HEK293T (cell line): ENCODE measurements around the gene IGF2.

Experiments
- CTCF ChIA-PET: fragments of 350-600 bp; formaldehyde crosslinking; extraction: SDS; loops from one replicate; lab custom pipeline; 2021; ENCODE audit warnings: antibody characterized with exemption, inconsistent platforms; lab: Yijun Ruan, JAX
- POLR2A ChIA-PET: fragments of 350-600 bp; formaldehyde crosslinking; extraction: SDS; loops from one replicate; lab custom pipeline; 2020; ENCODE audit warnings: antibody characterized with exemption, inconsistent platforms; lab: Yijun Ruan, JAX
- DNase-seq: peaks from one replicate; pipeline ENCODE4 v3.0.0; 2012; ENCODE audit warnings: mixed read lengths; ENCODE audit errors: extremely low spot score
- ARNT ChIP-seq: fragments of 450-650 bp; IDR thresholded peaks from 2 replicates; pipeline ENCODE4 v1.6.1; 2017; ENCODE audit warnings: mild to moderate bottlenecking
- BHLHE40 ChIP-seq: fragments of 450-650 bp; IDR thresholded peaks from 2 replicates; pipeline ENCODE4 v1.6.1; 2016; ENCODE audit warnings: mild to moderate bottlenecking, moderate library complexity, borderline replicate concordance
- CTBP1 ChIP-seq: fragments of 450-650 bp; IDR thresholded peaks from 2 replicates; pipeline ENCODE4 v1.6.1; 2016; ENCODE audit warnings: borderline replicate concordance
- ELF4 ChIP-seq: fragments of 450-650 bp; IDR thresholded peaks from 2 replicates; pipeline ENCODE4 v1.6.1; 2017; ENCODE audit warnings: antibody characterized with exemption
- FOXA1 ChIP-seq: fragments of 450-650 bp; IDR thresholded peaks from 2 replicates; pipeline ENCODE4 v1.6.1; 2016; ENCODE audit warnings: mild to moderate bottlenecking
- FOXK2 ChIP-seq: fragments of 450-650 bp; IDR thresholded peaks from 2 replicates; pipeline ENCODE4 v1.6.1; 2016; ENCODE audit warnings: mild to moderate bottlenecking
- FOXM1 ChIP-seq: fragments of 450-650 bp; IDR thresholded peaks from 2 replicates; pipeline ENCODE4 v1.6.1; 2017; ENCODE audit warnings: mild to moderate bottlenecking, borderline replicate concordance
- HDGF ChIP-seq: fragments of 450-650 bp; IDR thresholded peaks from 2 replicates; pipeline ENCODE4 v1.6.1; 2017; ENCODE audit warnings: antibody characterized with exemption, borderline replicate concordance
- L3MBTL2 ChIP-seq: fragments of 450-650 bp; conservative IDR thresholded peaks from 2 replicates; pipeline ENCODE4 v1.6.1; 2016; ENCODE audit warnings: mild to moderate bottlenecking
- LEF1 ChIP-seq: fragments of 450-650 bp; IDR thresholded peaks from 2 replicates; pipeline ENCODE4 v1.6.1; 2017; ENCODE audit warnings: mild to moderate bottlenecking, borderline replicate concordance
- NFRKB ChIP-seq: fragments of 450-650 bp; IDR thresholded peaks from 2 replicates; pipeline ENCODE4 v1.6.1; 2016; ENCODE audit warnings: mild to moderate bottlenecking, moderate library complexity
- PKNOX1 ChIP-seq: fragments of 450-650 bp; IDR thresholded peaks from 2 replicates; pipeline ENCODE4 v1.6.1; 2016
- SP1 ChIP-seq: fragments of 450-650 bp; IDR thresholded peaks from 2 replicates; pipeline ENCODE4 v1.6.1; 2017
- SUZ12 ChIP-seq: fragments of 450-650 bp; IDR thresholded peaks from 2 replicates; pipeline ENCODE4 v1.6.1; 2016; ENCODE audit warnings: mild to moderate bottlenecking
- TARDBP ChIP-seq: fragments of 450-650 bp; IDR thresholded peaks from 2 replicates; pipeline ENCODE4 v1.6.1; 2016
- ZNF384 ChIP-seq: fragments of 450-650 bp; IDR thresholded peaks from 2 replicates; pipeline ENCODE4 v1.6.1; 2016

The IGF2 gene

DNA sequence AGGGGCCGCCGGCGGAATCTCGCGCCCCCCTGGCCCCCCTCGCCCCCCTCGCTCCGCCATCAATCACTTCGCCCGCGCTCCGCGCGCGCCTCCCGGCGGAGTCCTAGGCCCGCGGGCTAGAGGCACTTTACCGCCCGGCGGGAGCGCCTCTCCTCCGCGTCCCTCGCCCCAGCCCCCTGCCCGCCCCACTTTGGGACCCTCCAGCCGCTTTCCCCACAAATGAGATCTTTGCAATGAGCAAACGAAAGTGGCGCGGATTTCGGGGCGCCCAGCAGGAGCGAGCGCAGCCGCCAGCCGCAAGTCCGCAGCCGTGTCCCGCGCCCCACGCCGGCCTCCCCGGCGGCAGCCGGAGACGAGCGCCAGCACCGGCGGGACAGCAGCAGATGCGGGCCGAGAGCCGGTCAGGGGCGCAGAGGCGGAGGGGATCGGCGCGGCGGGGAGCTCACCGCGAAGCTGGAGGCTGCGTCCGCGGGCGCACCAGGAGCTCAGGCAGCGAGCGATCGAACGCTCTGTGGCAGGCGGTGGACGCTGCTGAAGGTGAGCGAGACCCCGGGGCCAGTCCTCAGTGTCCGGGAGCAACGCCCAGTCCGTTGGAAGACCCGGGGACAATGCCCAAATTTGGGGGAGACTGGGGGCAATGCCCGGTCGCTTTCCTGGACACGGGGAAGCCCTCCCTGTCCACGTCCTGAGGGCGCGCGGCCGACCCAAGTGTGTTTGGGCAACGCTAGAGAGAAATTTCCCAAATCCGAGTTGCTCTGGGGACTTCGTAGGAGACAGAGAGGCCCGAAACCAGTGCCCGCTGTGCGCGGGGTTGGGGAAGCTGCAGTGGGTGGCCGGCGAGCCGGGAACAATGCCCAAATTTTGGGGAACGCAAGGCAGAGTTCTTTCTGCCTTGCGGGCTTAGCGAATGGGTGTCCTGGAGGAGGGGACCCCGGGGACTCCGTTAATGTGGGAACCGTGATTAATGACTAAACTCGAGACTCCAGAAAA lies 1.5 kb upstream of the IGF2 start:
- TF ChIP-seq FOXA1: no peak
- no peak for TF ChIP-seq ZNF384
- no peak for TF ChIP-seq BHLHE40
- TF ChIP-seq NFRKB: no peak
- no peak for TF ChIP-seq SUZ12
- no peak for TF ChIP-seq LEF1
- no peak for TF ChIP-seq FOXM1
- TF ChIP-seq ARNT: no peak
- no peak for TF ChIP-seq PKNOX1
- TF ChIP-seq L3MBTL2: no peak
- TF ChIP-seq FOXK2: no peak
- TF ChIP-seq HDGF: no peak
- no peak for TF ChIP-seq ELF4
- TF ChIP-seq TARDBP: no peak
- TF ChIP-seq SP1: no peak
- TF ChIP-seq CTBP1: no peak
- ChIA-PET POLR2A (interaction anchor here (1.4 kb wide), 1 partner anchor 103 kb away, joined by 3 read pairs; no protein-coding TSS in a partner anchor), CTCF (interaction anchor here (1.0 to 1.3 kb wide), 3 partner anchors 9 to 258 kb away, joined by 4 to 5 read pairs (median 4); no protein-coding TSS in a partner anchor)
- DNase-seq: no peak

GRCh38 chr11:2139621-2140337 lies 590 bp upstream of the IGF2 start:
- ChIA-PET CTCF (interaction anchor here (1.3 kb wide), 1 partner anchor 257 kb away, joined by 5 read pairs; no protein-coding TSS in a partner anchor), POLR2A (no interaction called here)
- TF ChIP-seq FOXM1 (no peak), FOXA1 (no peak), BHLHE40 (no peak), CTBP1 (no peak), ZNF384 (no peak), LEF1 (no peak), L3MBTL2 (no peak), FOXK2 (no peak), TARDBP (no peak), HDGF (no peak), ELF4 (no peak), SP1 (no peak), NFRKB (no peak), SUZ12 (no peak), PKNOX1 (no peak)
- no peak for DNase-seq

GRCh38 chr11:2138431-2139122 lies 612 bp downstream of the IGF2 start:
- DNase-seq: no peak
- TF ChIP-seq NFRKB: no peak
- no peak for TF ChIP-seq PKNOX1
- CTCF ChIA-PET: interaction anchor here (0.8 to 1.0 kb wide), 2 partner anchors 12 to 394 kb away, joined by 3 to 4 read pairs; no protein-coding TSS in a partner anchor
- POLR2A ChIA-PET: no interaction called here

GRCh38 chr11:2138068-2138430 lies 1.1 kb downstream of the IGF2 start:
- POLR2A ChIA-PET: no interaction called here
- CTCF ChIA-PET: interaction anchor here (0.6 to 1.0 kb wide), 3 partner anchors 13 to 395 kb away, joined by 3 to 4 read pairs (median 3); no protein-coding TSS in a partner anchor
- TF ChIP-seq SUZ12: no peak
- no peak for TF ChIP-seq L3MBTL2
- no peak for TF ChIP-seq FOXA1
- TF ChIP-seq ELF4: no peak
- no peak for TF ChIP-seq SP1
- TF ChIP-seq FOXK2: no peak
- no peak for TF ChIP-seq TARDBP
- TF ChIP-seq HDGF: no peak
- no peak for TF ChIP-seq FOXM1
- no peak for DNase-seq

- peak; percentile 62 for DNase-seq
- CTCF ChIA-PET: interaction anchor here (0.6 kb wide), 2 partner anchors 113 to 329 kb away, joined by 3 to 4 read pairs; no protein-coding TSS in a partner anchor
- no peak for TF ChIP-seq FOXM1
- no peak for TF ChIP-seq SP1
- TF ChIP-seq PKNOX1: no peak
- no peak for TF ChIP-seq ELF4
- no peak for TF ChIP-seq TARDBP
- TF ChIP-seq ARNT: no peak
- no peak for TF ChIP-seq NFRKB
- no peak for TF ChIP-seq SUZ12
- no peak for TF ChIP-seq FOXK2
- no peak for TF ChIP-seq L3MBTL2
- TF ChIP-seq FOXA1: no peak
- no peak for TF ChIP-seq BHLHE40
- no peak for TF ChIP-seq LEF1
- TF ChIP-seq HDGF: no peak
- no peak for TF ChIP-seq CTBP1
- no peak for TF ChIP-seq ZNF384
- POLR2A ChIA-PET: no interaction called here
These were observed 1.8 kb downstream of the IGF2 start for GRCh38 chr11:2137202-2138067.
